H9 (cell line): ENCODE measurements around the gene SELL. TPM values are rescaled to one million over a fixed set of nuclear protein-coding genes. Genes with fewer than 3 reads are reported as not detected.

Source experiments
- DNase-seq: peaks from one replicate; pipeline ENCODE4 v3.0.0-alpha.2; 2017
- H2AFZ ChIP-seq: one replicate; pipeline ENCODE4 v1.6.1; 2013; ENCODE audit warnings: mild to moderate bottlenecking, low read length, control low read depth, moderate library complexity
- H2AK5ac ChIP-seq: 2 replicates; pipeline ENCODE4 v1.6.1; 2013; ENCODE audit warnings: low read length, control low read depth, mixed read lengths; ENCODE audit not compliant: insufficient read length
- H2BK120ac ChIP-seq: one replicate; pipeline ENCODE4 v1.6.1; 2013; ENCODE audit warnings: low read depth, mild to moderate bottlenecking, low read length, control low read depth, inconsistent platforms; ENCODE audit not compliant: poor library complexity, severe bottlenecking
- H2BK12ac ChIP-seq: 2 replicates; pipeline ENCODE4 v1.6.1; 2013; ENCODE audit warnings: low read length, control low read depth, mixed read lengths, low read depth; ENCODE audit not compliant: insufficient read length
- H2BK15ac ChIP-seq: 2 replicates; pipeline ENCODE4 v1.6.1; 2013; ENCODE audit warnings: low read depth, low read length, control low read depth
- H2BK20ac ChIP-seq: one replicate; pipeline ENCODE4 v1.6.1; 2013; ENCODE audit warnings: low read depth, mild to moderate bottlenecking, low read length, control low read depth, inconsistent platforms; ENCODE audit not compliant: poor library complexity, severe bottlenecking
- H2BK5ac ChIP-seq: 2 replicates; pipeline ENCODE4 v1.6.1; 2013; ENCODE audit warnings: low read length, control low read depth, mixed read lengths; ENCODE audit not compliant: insufficient read length
- H3K14ac ChIP-seq: 2 replicates; pipeline ENCODE4 v1.6.1; 2013; ENCODE audit warnings: low read length, control low read depth; ENCODE audit not compliant: insufficient read depth
- H3K18ac ChIP-seq: 2 replicates; pipeline ENCODE4 v1.6.1; 2013; ENCODE audit warnings: low read depth, mild to moderate bottlenecking, mixed read lengths, low read length, control low read depth; ENCODE audit not compliant: insufficient read length
- H3K23ac ChIP-seq: 2 replicates; pipeline ENCODE4 v1.6.1; 2013; ENCODE audit warnings: low read length, control low read depth, mixed read lengths, low read depth; ENCODE audit not compliant: insufficient read length
- H3K23me2 ChIP-seq: 2 replicates; pipeline ENCODE4 v1.6.1; 2013; ENCODE audit warnings: low read depth, mild to moderate bottlenecking, mixed read lengths, low read length, control low read depth; ENCODE audit not compliant: insufficient read length, poor library complexity, severe bottlenecking
- H3K27ac ChIP-seq: 2 replicates; pipeline ENCODE4 v1.5.1; 2013; ENCODE audit warnings: low read length, control low read depth, mixed read lengths, low read depth; ENCODE audit not compliant: insufficient read length
- H3K27me3 ChIP-seq: 2 replicates; pipeline ENCODE4 v1.6.1; 2013; ENCODE audit warnings: low read length, control low read depth, inconsistent platforms; ENCODE audit not compliant: insufficient read depth
- H3K4ac ChIP-seq: 2 replicates; pipeline ENCODE4 v1.6.1; 2013; ENCODE audit warnings: low read depth, mild to moderate bottlenecking, control low read depth, inconsistent platforms, low read length, moderate library complexity
- H3K4me1 ChIP-seq: 2 replicates; pipeline ENCODE4 v1.6.1; 2013; ENCODE audit warnings: low read length, control low read depth, inconsistent platforms; ENCODE audit not compliant: insufficient read depth
- H3K4me2 ChIP-seq: 2 replicates; pipeline ENCODE4 v1.6.1; 2013; ENCODE audit warnings: low read length, control low read depth, mixed read lengths; ENCODE audit not compliant: insufficient read length, insufficient read depth
- H3K56ac ChIP-seq: 2 replicates; pipeline ENCODE4 v1.6.1; 2013; ENCODE audit warnings: low read depth, mild to moderate bottlenecking, mixed read lengths, low read length, control low read depth; ENCODE audit not compliant: insufficient read length
- H3K79me1 ChIP-seq: 2 replicates; pipeline ENCODE4 v1.6.1; 2013; ENCODE audit warnings: low read depth, mild to moderate bottlenecking, moderate library complexity, low read length, control low read depth, inconsistent platforms; ENCODE audit not compliant: insufficient read depth, poor library complexity, severe bottlenecking
- H3K79me2 ChIP-seq: 2 replicates; pipeline ENCODE4 v1.6.1; 2013; ENCODE audit warnings: low read length, control low read depth, inconsistent platforms; ENCODE audit not compliant: insufficient read depth
- H3K9ac ChIP-seq: 2 replicates; pipeline ENCODE4 v1.6.1; 2013; ENCODE audit warnings: low read length, control low read depth, mixed read lengths; ENCODE audit not compliant: insufficient read length; ENCODE audit errors: extremely low read depth
- H3K9me3 ChIP-seq: one replicate; pipeline ENCODE4 v1.6.1; 2013; ENCODE audit warnings: low read depth, low read length, inconsistent platforms; ENCODE audit not compliant: control insufficient read depth
- H3T11ph ChIP-seq: one replicate; pipeline ENCODE4 v1.6.1; 2013; ENCODE audit warnings: mild to moderate bottlenecking, low read length, control low read depth, inconsistent platforms
- H4K20me1 ChIP-seq: one replicate; pipeline ENCODE4 v1.6.1; 2013; ENCODE audit not compliant: control insufficient read depth, insufficient read length, insufficient read depth
- H4K5ac ChIP-seq: 2 replicates; pipeline ENCODE4 v1.6.1; 2013; ENCODE audit warnings: low read depth, mild to moderate bottlenecking, mixed read lengths, low read length, control low read depth; ENCODE audit not compliant: insufficient read length
- H4K8ac ChIP-seq: replicated peaks from 2 replicates; pipeline ENCODE4 v1.6.1; 2013; ENCODE audit warnings: low read length, control low read depth, mixed read lengths, low read depth; ENCODE audit not compliant: insufficient read length
- H4K91ac ChIP-seq: 2 replicates; pipeline ENCODE4 v1.6.1; 2013; ENCODE audit warnings: low read depth, mild to moderate bottlenecking, moderate library complexity, mixed read lengths, low read length, control low read depth; ENCODE audit not compliant: insufficient read length
- H3K27ac Mint-ChIP-seq, 3 experiments: 2 replicates in 2 of 3; 3 replicates in 1 of 3; pipeline ENCODE4 v1.8.0; 2020 to 2021; ENCODE audit warnings: mixed read lengths in 3 of 3, mild to moderate bottlenecking in 1 of 3, moderate library complexity in 1 of 3
- H3K27me3 Mint-ChIP-seq: 2 replicates; pipeline ENCODE4 v1.8.0; 2021; ENCODE audit warnings: low read depth, mild to moderate bottlenecking, moderate library complexity, mixed read lengths
- H3K36me3 Mint-ChIP-seq, 3 experiments: 2 replicates in 2 of 3; 3 replicates in 1 of 3; pipeline ENCODE4 v1.8.0; 2020 to 2021; ENCODE audit warnings: low read depth in 3 of 3, mixed read lengths in 3 of 3; ENCODE audit not compliant: insufficient read depth in 1 of 3
- H3K4me1 Mint-ChIP-seq, 2 experiments: 2 replicates each; pipeline ENCODE4 v1.8.0; 2020; ENCODE audit warnings: mixed read lengths in 2 of 2
- H3K4me3 Mint-ChIP-seq, 2 experiments: 2 replicates in 1 of 2; 3 replicates in 1 of 2; pipeline ENCODE4 v1.8.0; 2020 to 2021; ENCODE audit warnings: mild to moderate bottlenecking in 2 of 2, mixed read lengths in 2 of 2, moderate library complexity in 1 of 2
- H3K9me3 Mint-ChIP-seq, 2 experiments: 2 replicates in 1 of 2; 3 replicates in 1 of 2; pipeline ENCODE4 v1.8.0; 2020; ENCODE audit warnings: mild to moderate bottlenecking in 2 of 2, mixed read lengths in 2 of 2, moderate library complexity in 1 of 2
- CTCF ChIP-seq: fragments of 200-600 bp; sonication (generic); conservative IDR thresholded peaks from 3 replicates; pipeline ENCODE4 v1.8.0; 2021; ENCODE audit warnings: antibody characterized with exemption, mild to moderate bottlenecking
- WGBS: extraction: QIAGEN DNeasy Blood & Tissue Kit; methylation state at CpG from one replicate; pipeline ENCODE4 v1.1.7; 2013; ENCODE audit warnings: missing lambda C conversion rate, low lambda C conversion rate, mixed read lengths; ENCODE audit not compliant: insufficient read length; ENCODE audit errors: extremely low coverage; 5-methylcytosine and 5-hydroxymethylcytosine counted together
- total RNA-seq: library from RNA; stranded (reverse); gene quantifications from 2 replicates; pipeline ENCODE4 v1.2.1, GENCODE V29; 2021

SELL gene
- total RNA-seq, 1 experiment from 2014 or later: not detected

DNA sequence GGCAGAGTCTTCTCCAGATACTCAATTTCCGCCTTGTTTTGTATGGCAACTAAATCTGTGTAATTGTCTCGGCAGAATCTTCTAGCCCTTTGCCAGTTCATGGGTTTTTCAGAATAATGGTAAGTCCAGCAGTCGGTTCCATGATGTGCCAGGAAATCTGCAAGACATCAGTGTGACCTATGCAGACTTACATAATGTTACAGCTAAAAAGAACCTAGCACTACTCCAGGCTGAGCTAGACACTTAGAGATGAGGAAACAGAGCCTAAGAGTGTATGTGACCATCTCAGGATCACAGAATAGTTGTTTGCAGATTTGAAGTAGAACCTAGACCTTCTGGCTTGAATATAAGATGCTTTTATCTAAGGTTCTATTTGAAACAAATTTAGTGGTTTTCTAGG lies 2.8 kb downstream of the SELL start:
- Histone ChIP-seq H3K4me2 (no peak overlapping the region), H3K4ac (no peak overlapping the region), H4K8ac (no peak overlapping the region), H3K9ac (no peak overlapping the region), H3K9me3 (no peaks in the 10 kb centered on the region), H3K23me2 (no peaks in the 10 kb centered on the region), H2BK20ac (no peak overlapping the region), H3K27ac (no peak overlapping the region), H3K14ac (no peak overlapping the region), H4K5ac (no peak overlapping the region), H3K23ac (no peak overlapping the region), H3K4me1 (no peaks in the 10 kb centered on the region), H2AK5ac (no peak overlapping the region), H3K79me1 (no peaks in the 10 kb centered on the region), H4K20me1 (no peaks in the 10 kb centered on the region), H3K18ac (no peak overlapping the region), H3K56ac (no peak overlapping the region), H3K27me3 (no peaks in the 10 kb centered on the region), H2BK5ac (no peak overlapping the region), H4K91ac (no peak overlapping the region), H2BK120ac (no peak overlapping the region), H3T11ph (no peak overlapping the region), H3K79me2 (no peaks in the 10 kb centered on the region), H2AFZ (no peak overlapping the region), H2BK12ac (no peak overlapping the region), H2BK15ac (no peak overlapping the region)
- peaks cover 20% of the 10 kb centered on the region for H3K27me3 Mint-ChIP-seq
- no peak for DNase-seq
- no peak overlapping the region for H3K27ac Mint-ChIP-seq
- H3K36me3 Mint-ChIP-seq: no peaks in the 10 kb centered on the region
- no peak for TF ChIP-seq CTCF
- peaks cover 2 to 4% of the 10 kb centered on the region in 2 experiments; a peak in 3 of 5 replicates for H3K9me3 Mint-ChIP-seq
- no peak overlapping the region for H3K4me3 Mint-ChIP-seq
- no CpG with 5 or more reads among the region's 3 CpGs for WGBS
- H3K4me1 Mint-ChIP-seq: peaks cover 5 to 8% of the 10 kb centered on the region in 2 experiments
